Body of pancreas (tissue), 4 donors: Measurements from ENCODE around the gene DENND4B.

Source experiments
- CTCF ChIP-seq, 7 experiments: fragments of 450-650 bp in 4 of 7; fragments of 200-600 bp in 3 of 7; sonication (generic) in 3 of 7; IDR thresholded peaks; one replicate each; pipeline ENCODE4 v1.5.1; 2016 to 2019; ENCODE audit warnings: antibody characterized with exemption in 7 of 7
- POLR2A ChIP-seq, 3 donors: fragments of 450-650 bp; IDR thresholded peaks; one replicate each; pipeline ENCODE4 v1.6.1; 2016; ENCODE audit warnings: antibody characterized with exemption in 3 of 3, mild to moderate bottlenecking in 2 of 3

GRCh38 chr1:153960206-153960605 lies 13.7 kb upstream of the DENND4B start:
- no peak for TF ChIP-seq CTCF (IDR thresholded peaks at IDR 0.05)
- no peak for TF ChIP-seq POLR2A (IDR thresholded peaks at IDR 0.05)
